ENCODE results near the gene NR5A1.
A peak's percentile ranks its signal among the peaks of the same experiment; 100 is the strongest.

NR5A1 gene

GRCh38 chr9:124506931-124507879 lies at the start of gene NR5A1:
NR5A1 (minus strand) TSS chr9:124507399; CDS start chr9:124503395, 4,004 bp downstream.
- no peak for DNase-seq (ENCODE audit: insufficient read length, low spot score)
- no peak for TF ChIP-seq CTCF (IDR thresholded peaks at IDR 0.05; ENCODE audit: insufficient read depth, missing control alignments)
- no peak for FAIRE-seq

- TF ChIP-seq CTCF (IDR thresholded peaks at IDR 0.05; ENCODE audit: insufficient read depth, missing control alignments) = no peak
- FAIRE-seq = no peak
- no peak for DNase-seq (ENCODE audit: insufficient read length, low spot score)
Measured at GRCh38 chr9:124555043-124555442, 47.8 kb upstream of the NR5A1 start.

- no peak for DNase-seq (ENCODE audit: insufficient read length, low spot score)
- no peak for FAIRE-seq
- no peak for TF ChIP-seq CTCF (IDR thresholded peaks at IDR 0.05; ENCODE audit: insufficient read depth, missing control alignments)
Measured at GRCh38 chr9:124553738-124554137, 46.5 kb upstream of the NR5A1 start.

GRCh38 chr9:124552273-124552605 lies 45.0 kb upstream of the NR5A1 start:
- no peak for DNase-seq (ENCODE audit: insufficient read length, low spot score)
- no peak for FAIRE-seq
- TF ChIP-seq CTCF (IDR thresholded peaks at IDR 0.05; ENCODE audit: insufficient read depth, missing control alignments) = no peak

GRCh38 chr9:124551472-124552272 lies 44.5 kb upstream of the NR5A1 start:
- FAIRE-seq (no peak), DNase-seq (ENCODE audit: insufficient read length, low spot score) (no peak)
- TF ChIP-seq CTCF (IDR thresholded peaks at IDR 0.05; ENCODE audit: insufficient read depth, missing control alignments) = peak; percentile 72

- DNase-seq (ENCODE audit: insufficient read length, low spot score) (no peak), FAIRE-seq (no peak)
- TF ChIP-seq CTCF (IDR thresholded peaks at IDR 0.05; ENCODE audit: insufficient read depth, missing control alignments) = no peak
Measured at GRCh38 chr9:124550072-124550471, 42.9 kb upstream of the NR5A1 start.

All from D721Med (cell line).